RPMI7951 (cell line): ENCODE measurements around the gene DLX2. TPM values are rescaled to one million over a fixed set of nuclear protein-coding genes. Genes with fewer than 3 reads are reported as not detected.
A peak's percentile ranks its signal among the peaks of the same experiment; 100 is the strongest.

Source experiments
- DNase-seq: peaks from one replicate; pipeline ENCODE4 v3.0.0-alpha.2; 2012; ENCODE audit warnings: low read depth
- total RNA-seq: library from RNA; depleted of rRNA; stranded (reverse); fragments of >200 nt; shearing (Covaris generic); gene quantifications from 2 replicates; pipeline ENCODE4 v1.2.3, GENCODE V29; 2014

Gene DLX2
- total RNA-seq, 1 experiment from 2014 or later = 0.72 TPM

- no peak for DNase-seq
Observed at GRCh38 chr2:172107690-172108586, 5.2 kb upstream of the DLX2 start.

DNA sequence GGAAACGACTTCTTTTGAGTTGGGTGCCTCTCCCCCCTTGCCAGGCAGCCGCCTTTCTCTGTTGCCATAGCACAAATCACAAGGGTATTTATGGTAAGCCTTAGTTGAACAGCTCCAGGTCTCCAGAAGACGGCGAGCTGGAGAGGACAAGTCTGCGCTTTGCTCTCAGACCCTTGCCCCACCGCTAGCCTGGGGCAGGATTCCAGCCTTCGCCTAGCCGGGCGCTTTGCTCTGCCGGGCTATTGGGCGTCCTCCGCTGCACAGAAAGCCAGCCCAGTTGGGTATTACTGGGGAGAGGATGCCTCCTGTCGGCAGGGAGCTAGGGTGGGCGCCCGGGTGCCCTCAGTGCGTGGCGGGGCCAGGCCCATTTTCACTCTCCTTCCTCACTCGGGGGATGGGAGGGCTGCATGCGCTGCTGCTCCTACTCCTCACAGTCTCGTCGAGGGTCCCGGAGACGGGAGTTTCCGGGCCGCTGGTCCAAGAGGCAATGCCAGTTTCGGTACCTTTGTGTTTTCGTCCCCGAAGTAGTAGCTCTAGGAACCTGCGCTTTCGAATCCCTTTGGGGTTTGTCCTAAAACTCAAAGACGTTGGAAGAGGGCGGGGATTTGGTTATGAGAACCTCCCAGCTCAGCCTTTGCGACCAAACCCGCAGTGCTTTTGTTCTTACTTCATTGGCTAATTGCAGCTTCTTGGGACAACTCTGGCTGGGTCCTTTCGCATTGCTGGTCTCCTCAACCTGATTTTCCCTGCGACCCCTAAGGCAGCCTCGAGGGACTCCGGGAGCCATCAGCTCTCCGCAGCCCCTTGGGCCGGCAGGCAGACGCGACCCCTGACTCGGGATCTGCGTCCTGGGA lies 3.6 kb upstream of the DLX2 start:
- DNase-seq = peak; percentile 81

- DNase-seq = no peak
Observed at GRCh38 chr2:172105471-172106107, 2.9 kb upstream of the DLX2 start.

GRCh38 chr2:172103471-172104272 lies 972 bp upstream of the DLX2 start:
- DNase-seq = peak; percentile 85

- DNase-seq = peak; percentile 28
Observed at GRCh38 chr2:172101821-172102390, 794 bp downstream of the DLX2 start.

DNA sequence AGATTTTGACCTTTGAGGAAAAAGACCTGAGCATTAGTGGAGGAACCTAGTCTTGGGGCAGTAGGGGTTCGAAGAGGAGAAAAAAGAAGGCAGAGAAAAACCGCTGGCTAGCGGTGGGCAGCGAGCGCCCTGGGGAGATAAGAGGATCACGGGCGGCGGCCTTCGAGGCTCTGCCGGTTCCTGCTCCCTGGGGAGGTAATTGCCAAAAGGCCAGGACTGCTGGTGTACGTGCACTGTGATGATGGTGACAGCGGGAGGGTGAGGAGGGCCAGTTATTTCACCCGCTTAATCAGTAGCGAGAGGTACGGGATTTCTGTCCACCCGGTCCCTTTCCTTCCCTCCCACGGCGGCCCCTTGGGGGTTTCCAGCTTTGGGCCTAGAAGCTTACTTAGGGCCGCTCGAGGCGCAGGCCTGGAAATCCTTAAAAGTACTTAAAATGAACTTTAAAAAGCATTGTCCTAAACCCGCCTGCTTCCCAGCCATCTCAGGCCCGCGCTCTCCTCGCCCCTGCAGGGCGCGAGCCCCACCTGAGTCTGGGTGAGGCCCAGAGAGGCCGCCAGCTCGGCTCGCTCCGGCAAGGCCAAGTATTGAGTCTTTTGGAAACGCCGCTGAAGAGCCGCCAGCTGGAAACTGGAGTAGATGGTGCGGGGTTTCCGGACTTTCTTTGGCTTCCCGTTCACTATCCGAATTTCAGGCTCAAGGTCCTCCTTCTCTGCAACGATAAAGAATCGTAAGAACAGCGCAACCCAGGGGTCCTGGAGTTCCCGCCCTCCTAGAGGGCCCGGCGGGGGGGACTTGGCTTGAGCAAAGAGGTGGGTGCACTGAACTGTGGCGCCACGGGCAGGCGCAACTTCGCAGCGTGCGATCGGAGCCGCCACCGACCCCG lies 1.5 kb downstream of the DLX2 start:
- no peak for DNase-seq

DNA sequence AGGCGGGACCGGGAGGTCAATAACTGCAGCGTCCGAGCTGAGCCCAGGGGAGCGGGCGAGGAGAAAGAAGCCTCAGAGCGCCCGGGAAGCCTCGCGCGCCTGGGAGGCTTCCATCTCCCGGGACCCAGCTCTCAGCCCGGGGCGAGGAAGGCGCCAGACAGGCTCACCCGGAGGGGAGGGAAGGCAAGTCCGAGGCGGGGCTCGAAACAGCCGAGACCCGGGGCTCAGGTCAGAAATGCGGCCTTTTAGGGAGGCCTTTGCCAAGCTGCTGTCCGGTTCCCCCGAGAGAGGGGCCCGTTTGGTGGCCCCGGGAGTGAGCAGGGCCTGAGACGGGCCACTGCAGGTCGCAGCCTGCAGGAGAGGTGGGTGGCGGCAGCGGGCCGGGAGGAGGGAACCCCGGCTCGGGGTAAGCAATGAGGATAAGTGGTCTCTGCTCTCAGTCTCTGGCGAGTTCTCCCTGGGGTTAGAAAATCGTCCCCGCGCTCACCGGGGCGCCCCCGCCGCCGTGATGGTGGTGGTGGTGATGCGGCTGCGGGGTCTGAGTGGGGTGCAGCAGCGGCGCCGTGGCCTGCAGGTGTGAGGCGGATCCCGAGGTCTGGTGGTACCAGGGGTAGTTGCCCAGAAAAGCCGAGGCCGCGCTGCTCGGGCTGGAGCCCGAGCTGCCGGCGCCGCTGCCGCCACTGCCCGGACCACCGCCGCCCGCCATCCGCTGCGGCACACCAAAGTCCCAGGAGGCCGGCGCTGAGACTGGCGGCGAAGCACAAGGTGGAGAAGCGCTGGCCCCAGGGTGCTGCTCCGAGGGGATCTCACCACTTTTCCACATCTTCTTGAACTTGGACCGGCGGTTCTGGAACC lies 2.4 kb downstream of the DLX2 start:
- DNase-seq = no peak

- no peak for DNase-seq
Observed at GRCh38 chr2:172099472-172100079, 3.1 kb downstream of the DLX2 start.

DNA sequence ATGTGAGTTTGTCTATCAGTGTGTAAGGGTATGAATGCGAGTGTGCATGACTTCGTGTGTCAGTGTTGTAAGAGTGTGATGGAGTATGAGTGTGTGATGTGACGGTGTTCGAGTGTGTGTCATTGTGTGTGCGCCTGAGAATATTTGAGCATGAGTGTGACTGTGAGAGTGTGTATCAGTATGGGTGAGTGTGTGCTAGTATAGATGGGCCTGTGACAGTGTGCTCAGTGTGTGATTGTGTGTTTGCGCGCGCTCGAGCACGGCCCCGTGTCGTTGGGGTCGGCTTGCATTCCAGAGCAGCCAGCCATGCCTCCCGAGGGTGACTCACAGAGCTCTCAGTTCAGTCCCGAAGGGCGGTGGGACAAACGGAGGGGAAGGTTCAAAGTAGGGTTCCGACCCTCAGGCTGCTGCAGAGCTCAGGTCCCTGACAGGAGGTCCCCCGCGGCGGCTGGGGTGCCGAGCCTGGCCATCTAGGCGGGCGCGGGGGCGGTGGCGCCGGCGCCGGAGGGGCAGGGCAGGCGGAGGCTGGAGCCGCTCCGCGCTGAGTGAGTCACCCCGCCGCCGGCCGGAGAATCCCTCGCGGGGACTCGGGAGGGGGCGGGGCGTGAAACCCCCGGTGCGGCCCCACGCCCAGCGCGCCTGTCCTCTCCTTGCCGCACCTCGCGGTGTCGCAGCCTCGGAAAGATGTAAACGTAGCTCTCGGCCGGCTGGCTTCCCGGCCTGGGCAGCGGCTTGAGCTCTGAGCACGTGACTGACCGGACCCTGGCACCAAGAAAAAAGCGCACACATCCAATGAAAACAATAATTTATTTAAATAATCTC lies 3.8 kb downstream of the DLX2 start:
- DNase-seq = peak; percentile 93

DNA sequence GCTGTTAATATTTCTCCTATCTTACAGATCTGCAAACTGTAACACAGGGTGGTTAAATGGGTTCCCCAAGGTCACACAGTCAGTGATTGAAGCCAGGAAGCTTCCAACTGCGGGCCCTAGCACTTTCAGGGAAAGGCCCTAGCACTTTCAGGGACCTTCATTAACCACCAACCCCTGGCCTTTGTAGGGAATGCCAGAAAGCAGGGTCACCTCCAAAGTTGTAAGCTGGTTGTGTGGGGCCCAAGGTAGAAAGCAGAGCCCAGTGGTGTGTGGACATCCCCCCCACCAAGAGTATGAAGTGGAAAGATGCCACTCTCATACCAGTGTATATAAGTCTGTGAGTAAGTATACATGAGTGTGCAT lies 4.4 kb downstream of the DLX2 start:
- peak; percentile 41 for DNase-seq

- peak; percentile 88 for DNase-seq
Observed at GRCh38 chr2:172097557-172098131, 5.1 kb downstream of the DLX2 start.

DNA sequence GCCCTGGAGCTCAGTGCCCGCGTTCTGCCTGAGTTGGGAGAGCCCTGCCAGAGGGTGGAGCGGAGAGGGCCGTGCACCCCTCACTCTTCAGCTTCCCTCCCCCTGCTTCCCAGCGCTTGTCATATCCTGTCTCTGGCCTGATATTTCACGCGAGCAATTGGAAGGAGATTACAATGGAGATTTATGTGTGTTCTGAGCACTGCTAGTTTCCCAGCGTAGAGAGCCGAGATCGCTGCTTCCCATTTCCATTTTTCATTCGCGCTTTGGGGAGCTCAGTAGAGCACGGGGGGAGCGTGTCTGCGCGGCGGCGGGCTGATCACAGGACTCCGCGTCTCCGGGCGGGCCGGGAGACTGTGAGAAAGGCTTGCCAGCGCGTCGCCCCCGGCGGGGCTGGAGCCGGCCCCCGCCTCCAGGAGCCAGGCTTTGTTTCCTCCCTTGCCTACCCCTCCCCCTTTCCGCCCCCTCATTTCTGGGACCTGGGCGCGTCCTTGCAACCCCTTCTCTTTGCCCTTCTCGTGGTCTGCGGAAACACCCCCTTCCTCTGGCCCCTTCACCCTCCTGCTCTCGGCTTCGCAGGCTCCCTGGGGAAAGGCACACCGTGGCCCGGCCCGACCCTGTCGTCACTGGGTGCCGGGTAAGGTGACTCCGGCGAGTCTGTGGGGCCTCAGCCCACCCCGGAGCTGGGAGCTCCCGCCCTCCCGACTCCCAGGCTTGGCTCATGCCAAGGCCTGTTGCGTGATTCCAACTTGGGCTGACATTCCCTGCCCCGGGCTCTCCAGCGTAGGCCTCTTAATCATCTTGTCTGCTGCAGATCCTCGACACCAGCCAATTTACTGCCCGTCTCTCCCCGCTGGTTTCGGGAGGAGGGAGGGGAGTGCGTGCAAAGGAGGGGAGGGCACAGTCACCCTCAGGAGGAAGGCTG lies 5.8 kb downstream of the DLX2 start:
- peak; percentile 98 for DNase-seq

DNA sequence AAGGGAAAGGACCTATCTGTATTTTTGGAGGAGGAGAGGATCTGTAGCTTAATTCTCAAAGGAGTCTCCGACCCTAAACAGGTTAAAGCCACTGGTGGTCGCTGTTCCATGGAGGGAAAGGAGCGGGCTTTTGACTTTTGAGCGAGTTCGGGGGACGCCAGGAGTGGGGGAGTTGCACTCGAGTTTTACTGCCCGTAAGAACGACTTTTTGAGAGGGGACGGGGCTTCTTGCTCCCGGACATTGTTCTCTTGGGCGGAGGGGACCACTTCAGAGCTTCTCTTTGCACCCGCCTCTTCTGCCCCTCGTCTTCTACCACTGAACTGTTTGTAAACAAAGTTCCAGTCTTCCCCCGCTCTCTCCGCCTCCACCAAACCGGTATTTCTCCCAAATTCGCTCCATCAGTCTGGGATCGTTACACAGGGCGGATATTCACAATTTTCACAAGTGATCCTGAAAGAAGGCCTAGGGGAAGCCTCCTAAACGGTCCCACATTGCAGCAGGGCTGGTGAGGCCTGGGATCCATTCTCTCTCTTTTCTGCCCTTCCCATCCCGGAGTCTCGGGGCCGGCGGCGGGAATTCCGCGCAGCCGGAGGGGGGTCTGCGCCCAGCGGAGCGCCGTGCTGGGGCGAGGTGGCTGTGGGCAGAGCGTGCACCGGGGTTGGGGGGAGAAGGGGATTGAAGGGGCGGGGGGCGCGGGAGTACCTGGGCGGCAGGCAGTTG lies 6.6 kb downstream of the DLX2 start:
- peak; percentile 48 for DNase-seq

- DNase-seq = peak; percentile 97
Observed at GRCh38 chr2:172095146-172095904, 7.4 kb downstream of the DLX2 start.
